NCI-H345 treated with DMSO at 0.1 percent for 48 hours (cell line): ENCODE data around the gene C6orf47.
A peak's percentile ranks its signal among the peaks of the same experiment; 100 is the strongest.
"Not testable (repeated sequence)": the region's sequence is repeated elsewhere in the genome, so short reads cannot be mapped to it uniquely, and the experiment has no call there.

Experiments used
- DNase-seq: peaks from one replicate; lab custom pipeline; 2025; ENCODE audit not compliant: unreplicated experiment; lab: John Stamatoyannopoulos, UW

The C6orf47 gene, protein sequence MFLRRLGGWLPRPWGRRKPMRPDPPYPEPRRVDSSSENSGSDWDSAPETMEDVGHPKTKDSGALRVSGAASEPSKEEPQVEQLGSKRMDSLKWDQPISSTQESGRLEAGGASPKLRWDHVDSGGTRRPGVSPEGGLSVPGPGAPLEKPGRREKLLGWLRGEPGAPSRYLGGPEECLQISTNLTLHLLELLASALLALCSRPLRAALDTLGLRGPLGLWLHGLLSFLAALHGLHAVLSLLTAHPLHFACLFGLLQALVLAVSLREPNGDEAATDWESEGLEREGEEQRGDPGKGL

DNA sequence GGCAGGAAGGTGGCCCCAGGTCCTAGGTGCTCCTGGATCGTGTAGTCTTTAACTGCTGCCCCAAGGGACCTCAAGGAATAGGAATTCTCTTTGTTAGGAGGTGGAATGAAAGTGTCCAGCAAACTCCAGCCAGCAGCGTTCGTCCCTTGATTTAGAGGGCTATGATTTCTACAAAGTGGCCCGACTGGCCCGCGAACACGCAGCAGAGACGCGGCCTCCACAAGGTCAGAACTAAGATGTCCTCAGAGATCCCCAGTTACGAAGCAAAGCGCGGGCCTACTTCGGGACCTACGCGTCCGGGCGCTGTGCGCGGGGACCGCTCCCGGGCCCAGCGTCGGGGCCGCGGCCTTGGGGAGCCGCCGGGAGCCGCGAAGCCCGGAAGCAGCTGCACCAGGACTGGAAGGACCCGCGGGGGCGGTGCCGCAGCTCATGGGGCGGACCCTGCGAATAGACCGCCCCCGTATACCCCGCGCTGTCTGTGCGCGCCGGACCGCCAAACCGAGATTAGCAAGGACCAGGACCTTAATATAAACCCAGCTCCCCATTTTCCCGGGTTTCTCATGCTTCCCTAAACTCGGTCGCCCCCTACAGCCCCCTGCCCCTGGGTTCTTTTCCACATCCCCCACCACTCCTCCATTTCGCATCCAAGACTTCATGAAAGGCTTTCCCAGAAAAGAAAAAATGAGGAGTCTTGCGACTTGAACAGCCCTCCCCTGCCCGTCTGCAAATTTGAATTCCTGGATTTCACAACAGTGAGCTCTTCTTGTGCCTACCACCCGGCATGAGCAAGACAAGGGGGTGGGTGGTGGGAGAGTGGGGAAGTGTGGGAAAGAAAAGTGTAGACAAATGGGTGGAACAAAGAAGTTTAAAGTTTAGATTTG lies at the start of gene C6orf47:
C6orf47 (minus strand) TSS at position 398 of the 881 bp plus-strand sequence. CDS start 831 bp downstream, outside the sequence.
- peak; percentile 65 for DNase-seq

DNA sequence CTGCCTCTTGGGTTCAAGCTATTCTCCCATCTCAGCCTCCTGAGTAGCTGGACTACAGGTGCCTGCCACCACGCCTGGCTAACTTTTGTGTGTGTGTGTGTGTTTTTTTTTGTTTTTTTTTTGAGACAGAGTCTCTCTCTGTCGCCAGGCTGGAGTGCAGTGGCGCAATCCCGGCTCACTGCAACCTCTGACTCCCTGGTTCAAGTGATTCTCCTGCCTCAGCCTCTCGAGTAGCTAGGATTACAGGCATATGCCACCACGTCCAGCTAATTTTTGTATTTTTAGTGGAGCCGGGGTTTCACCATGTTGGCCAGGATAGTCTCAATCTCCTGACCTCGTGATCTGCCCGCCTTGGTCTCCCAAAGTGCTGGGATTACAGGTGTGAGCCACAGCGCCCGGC lies 48.6 kb upstream of the C6orf47 start:
- DNase-seq, result not testable (repeated sequence)

DNA sequence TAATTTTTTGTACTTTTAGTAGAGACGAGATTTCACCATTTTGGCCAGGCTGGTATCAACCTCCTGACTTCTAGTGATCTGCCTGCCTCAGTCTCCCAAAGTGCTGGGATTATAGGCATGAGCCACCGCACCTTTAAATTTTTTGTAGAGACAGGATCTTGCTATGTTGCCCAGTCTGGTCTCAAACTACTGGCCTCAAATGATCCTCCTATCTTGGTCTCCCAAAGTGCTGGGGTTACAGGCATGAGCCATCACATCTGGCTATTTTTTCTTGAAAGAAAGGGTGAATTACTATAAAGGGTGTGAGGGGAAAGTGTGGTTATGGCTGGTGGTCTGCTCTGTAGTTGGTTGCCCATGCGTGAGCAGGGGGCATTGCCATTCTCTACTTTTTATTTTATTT lies 47.6 kb upstream of the C6orf47 start:
- DNase-seq, result no peak

DNA sequence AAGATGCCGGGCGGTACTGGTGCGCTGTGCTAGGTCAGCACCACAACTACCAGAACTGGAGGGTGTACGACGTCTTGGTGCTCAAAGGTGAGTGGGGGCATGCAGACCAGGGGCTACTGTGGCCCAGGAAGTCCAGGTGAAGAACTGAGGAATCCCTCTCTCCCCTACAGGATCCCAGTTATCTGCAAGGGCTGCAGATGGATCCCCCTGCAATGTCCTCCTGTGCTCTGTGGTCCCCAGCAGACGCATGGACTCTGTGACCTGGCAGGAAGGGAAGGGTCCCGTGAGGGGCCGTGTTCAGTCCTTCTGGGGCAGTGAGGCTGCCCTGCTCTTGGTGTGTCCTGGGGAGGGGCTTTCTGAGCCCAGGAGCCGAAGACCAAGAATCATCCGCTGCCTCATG lies 47.1 kb upstream of the C6orf47 start:
- DNase-seq, result no peak

DNA sequence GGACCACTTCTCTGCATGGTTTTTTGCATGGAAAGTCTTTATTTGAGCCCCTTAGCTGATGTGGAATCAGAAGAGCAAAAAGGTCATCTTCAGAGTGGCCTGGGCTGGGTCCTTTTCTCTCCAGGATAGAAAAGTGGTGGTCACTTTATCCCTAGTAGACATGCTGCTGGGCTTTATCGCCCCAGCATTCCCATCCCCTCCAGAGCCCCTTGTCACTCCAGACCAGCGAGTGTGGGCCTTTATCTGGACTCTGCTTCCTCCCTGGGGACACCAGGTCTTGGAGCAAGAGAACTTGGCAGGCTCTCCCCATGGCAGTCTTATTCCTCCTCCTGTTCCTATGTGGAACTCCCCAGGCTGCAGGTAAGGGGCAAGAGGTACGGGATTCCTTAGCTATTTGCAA lies 46.0 kb upstream of the C6orf47 start, which contains the start of gene LY6G6F:
LY6G6F (plus strand) TSS at position 268 of the 400 bp plus-strand sequence; CDS start at position 309, 41 bp downstream.
- no peak for DNase-seq

DNA sequence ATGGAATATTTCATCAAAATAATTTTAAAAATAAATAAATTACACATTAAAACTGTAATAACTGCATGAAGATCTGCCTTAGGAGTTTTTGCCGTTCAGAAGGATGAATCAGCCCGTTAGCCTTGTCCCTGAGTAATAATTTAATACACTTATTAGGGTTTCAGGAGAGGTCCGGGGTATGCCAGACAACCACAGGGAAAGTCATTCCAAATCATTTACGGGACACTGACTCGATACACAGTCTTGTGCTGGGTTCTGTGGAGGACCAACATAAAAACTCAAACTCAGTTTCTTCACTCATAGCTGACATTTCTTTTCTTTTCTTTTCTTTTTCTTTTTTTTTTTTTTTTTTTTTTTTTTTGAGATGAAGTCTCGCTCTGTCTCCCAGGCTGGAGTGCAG lies 45.4 kb upstream of the C6orf47 start:
- no peak for DNase-seq

DNA sequence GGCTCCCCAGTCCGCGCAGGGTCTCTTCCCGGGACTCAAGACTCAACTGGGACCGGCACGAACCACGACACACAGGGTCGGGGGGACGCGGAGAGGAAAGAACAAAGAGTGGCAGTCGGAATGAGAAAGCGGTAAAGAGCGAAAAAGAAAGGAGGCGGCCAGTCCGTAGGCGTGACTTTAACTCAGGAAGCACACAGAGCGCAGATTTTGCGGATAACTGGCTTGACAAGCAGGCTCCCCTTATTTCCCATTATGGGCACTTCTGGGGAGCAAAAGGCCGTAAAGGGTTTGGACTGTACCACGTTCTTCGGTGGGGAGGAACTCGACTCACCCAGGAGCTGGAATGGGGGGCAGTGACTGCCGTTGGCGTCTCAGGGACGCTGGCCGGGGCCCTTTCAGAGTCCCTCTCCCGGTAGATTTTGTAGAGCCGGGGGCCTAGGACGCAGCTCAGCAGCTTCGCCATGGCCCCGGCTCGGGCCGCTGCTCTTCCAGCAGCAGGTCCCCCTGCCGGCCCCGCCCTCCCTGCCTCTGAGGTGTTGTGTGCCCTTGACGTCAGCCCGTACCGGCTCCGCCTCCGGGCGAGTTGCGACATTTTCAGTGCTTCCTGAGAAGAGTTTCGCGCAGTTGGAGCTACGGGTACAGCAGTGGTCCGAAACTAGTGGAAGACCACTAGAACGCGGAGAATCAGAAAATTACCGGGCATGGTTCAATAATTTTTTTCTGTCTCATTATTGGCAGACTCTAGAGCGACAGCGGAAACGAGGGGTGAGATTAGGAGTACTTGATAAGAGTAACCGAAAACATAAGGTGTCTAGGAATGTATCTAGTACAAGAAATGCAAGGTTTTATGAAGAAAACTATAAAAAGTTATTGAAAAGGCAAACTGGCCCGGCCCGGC lies 42.5 kb upstream of the C6orf47 start, which contains the start of gene ABHD16A:
ABHD16A (minus strand) TSS at position 506 of the 898 bp plus-strand sequence; CDS start at position 463, 43 bp downstream.
- peak; percentile 94 for DNase-seq

DNA sequence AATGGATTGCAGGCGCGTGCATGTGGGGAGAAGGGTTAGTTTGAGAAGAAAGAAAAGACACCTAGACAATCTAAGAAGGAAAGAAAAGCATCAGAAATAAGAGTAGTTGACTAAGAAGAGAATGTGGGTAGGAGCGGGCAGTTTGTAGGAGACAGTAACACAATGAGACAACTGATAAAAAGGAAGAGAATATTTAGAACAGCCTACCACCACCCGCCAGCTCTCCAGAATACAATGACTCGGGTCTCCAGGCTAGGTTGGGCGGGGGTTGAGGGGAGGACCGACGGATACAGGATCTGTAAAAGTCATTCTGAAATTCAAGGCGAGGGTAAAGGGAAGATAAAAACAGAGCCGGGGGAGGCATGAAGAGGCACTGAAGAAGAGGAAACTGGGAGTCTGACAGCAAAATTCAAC lies 41.8 kb upstream of the C6orf47 start:
- no peak for DNase-seq

DNA sequence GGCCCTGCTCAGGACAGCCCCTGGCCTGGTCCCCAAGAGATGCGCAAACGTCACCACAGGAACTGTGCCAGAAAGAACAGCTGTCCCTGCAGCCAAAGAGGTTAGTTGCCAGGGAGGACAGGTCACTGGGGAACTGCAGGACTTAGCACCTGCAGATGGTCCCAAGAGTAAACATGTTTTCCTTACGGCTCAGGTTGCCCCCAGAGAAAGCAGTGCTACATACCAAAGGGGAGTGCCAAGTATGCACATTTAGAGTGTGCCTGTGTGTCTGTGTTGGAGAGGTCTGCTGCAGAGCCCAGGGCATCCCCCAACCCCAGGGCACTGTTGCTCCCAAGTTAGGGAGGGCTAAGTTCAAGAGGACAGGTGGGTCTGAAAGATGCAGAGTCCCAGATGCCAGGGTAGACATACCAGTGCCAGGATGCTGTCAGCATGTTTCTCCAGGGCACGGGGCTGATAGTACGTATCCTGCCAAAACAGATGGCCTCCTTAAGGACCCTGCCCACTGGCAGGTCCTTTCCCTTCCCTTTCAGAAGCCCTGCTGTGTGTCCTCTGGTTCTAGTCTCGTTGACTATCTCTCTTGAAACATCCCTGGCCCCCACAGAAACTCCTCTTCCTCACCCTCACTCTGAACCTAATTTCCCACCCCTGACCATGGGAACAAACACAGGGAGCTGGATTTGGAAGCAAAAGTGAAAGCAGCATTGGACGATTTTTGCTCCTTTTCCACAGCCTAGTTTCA lies 41.3 kb upstream of the C6orf47 start:
- no peak for DNase-seq

DNA sequence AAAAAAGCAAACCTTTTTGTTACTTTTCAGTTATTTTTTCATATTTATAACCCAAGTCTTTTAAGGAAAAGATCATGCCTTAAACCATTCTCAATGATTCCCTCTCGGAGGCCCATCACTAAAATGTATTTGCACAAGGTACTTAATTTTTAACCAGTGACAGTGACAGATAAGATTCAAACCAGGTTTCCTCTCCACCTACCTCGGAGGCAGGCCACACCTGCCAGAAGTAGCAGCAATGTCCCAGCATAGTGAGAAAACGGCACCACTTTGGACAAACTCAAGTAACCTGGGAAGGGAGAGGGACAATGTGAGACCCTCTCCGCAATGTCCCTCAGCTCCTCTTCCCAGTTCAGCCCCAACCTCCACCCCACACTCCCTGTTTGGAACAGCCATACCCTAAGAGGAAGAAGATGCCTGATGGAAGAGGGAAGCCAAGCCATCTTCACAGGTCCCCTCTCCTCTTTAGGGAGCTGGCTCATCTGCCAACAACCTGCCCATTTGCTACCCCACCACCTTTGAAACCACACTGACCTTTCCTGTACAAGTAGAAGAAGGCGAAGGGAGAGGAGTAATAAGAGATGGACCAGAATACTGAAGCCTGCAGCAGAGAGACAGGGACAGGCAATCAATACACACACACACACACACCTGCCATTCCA lies 40.3 kb upstream of the C6orf47 start:
- DNase-seq, result no peak

DNA sequence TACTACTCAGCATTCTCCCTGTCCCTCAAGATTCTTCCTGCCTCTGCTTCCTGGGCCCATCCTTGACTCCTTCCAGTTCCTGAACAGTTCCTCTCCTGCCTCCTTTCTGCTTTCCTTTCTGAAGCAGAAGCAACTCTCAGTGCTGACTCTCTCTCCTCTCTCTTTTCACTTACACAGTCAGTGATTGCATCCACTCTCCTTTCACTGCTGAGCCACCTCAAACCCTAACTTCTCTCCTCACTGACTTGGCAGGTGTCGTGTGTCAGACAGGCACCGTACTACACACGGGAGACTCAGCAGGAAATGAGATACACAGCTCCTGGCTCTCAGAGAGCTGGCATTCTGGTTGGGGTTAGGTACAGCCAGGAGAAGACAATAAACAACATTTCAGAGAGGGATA lies 37.0 kb upstream of the C6orf47 start:
- DNase-seq, result no peak

DNA sequence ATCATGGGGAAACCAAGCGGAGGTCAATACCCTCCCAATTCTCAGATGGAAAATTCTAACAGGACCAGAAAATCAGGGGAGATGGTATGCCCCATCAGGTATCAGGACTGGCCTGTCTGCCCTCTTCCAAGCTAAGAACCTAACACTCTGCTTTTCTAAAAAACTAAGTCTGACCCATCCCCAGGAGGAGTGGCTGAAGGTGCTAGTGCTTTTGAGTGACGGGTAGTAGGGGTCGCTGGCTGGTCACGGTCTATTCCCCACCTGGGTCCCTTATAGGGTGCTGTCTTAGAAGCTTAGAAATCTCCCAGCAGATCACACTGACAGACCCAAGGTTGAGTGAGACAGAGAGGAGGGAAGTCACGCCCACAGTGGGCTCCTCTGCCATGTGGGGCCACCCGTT lies 33.0 kb upstream of the C6orf47 start:
- DNase-seq, result no peak

DNA sequence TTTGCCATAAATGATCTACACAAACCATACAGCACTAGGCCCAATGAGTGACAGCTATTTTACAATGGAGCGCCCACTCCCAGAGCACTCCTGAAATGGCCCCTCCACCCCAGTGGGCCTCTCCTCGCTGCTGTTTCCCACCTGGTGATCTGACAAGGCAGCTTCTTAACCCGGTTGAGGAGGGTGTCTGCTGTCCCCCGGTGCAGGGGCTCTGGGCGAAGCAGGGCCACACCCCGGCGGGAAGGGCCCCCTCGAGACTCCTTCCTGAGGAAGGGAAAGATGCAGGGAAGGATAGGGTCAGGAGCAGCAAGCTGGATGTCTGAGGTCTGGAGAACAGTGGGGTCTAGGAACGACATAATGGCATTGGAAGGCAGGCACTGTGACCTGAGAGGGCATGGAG lies 32.3 kb upstream of the C6orf47 start:
- no peak for DNase-seq

DNA sequence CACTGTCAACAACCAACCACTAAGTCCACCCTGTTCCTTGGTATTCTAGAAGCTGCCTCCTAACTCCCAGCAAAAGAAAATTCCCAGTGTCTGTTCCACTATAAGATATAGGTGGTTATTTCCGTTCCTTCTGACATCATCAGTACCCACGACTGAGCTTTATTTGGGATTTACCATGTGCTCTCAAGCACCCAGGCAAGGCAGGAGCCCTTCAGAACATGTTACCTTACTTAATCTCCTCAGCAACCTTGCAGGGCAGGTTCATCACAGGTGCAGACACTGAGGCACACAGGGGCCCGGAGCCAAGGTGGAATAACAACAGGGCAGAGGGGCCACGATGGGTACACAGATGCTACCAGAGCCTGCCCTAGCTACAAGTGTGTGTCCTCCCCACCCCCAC lies 31.8 kb upstream of the C6orf47 start:
- no peak for DNase-seq

DNA sequence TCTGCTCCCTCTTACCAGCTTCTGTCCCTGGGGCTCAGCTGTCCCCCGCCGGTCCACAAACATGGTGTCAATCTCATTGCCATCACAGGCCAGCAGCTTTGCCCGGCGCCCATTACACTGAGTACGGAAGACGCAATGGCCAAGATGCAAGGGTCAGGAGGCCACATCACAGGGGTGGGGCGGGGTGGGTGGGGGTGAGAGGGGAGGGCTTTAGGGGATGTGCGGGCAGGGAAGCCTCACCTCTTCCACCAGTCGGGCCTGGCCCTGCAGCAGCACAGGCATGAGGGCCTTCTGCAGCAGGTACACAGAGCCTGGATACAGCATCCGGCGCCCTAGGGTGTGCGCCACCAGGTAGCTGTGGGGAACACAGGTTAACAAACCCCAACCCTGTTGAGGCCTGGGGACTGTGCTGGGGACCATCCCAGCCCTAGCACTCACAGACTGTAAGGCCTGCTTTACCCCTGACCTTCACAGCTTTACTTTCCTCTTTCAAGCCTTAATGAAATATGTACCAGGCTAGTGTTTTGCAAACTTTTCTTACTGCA lies 31.1 kb upstream of the C6orf47 start:
- DNase-seq, result no peak

DNA sequence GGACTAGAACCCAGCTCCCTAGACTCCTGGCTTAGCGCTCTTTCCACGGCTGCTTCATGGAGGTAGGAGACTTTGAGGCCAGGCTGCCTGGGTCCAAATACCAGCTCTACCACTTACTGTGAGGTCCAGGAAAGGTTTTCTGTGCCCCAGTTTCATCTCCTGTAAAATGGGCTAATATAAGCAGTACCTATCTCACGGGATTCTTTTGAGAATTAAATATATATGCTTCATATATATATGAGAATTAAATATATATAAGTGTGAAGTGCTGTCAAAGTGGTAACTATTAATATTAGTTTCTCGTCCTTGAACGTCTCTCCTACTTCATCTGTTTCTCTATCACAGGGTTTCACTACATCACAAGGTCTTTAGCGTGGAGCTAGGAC lies 30.5 kb upstream of the C6orf47 start:
- no peak for DNase-seq

DNA sequence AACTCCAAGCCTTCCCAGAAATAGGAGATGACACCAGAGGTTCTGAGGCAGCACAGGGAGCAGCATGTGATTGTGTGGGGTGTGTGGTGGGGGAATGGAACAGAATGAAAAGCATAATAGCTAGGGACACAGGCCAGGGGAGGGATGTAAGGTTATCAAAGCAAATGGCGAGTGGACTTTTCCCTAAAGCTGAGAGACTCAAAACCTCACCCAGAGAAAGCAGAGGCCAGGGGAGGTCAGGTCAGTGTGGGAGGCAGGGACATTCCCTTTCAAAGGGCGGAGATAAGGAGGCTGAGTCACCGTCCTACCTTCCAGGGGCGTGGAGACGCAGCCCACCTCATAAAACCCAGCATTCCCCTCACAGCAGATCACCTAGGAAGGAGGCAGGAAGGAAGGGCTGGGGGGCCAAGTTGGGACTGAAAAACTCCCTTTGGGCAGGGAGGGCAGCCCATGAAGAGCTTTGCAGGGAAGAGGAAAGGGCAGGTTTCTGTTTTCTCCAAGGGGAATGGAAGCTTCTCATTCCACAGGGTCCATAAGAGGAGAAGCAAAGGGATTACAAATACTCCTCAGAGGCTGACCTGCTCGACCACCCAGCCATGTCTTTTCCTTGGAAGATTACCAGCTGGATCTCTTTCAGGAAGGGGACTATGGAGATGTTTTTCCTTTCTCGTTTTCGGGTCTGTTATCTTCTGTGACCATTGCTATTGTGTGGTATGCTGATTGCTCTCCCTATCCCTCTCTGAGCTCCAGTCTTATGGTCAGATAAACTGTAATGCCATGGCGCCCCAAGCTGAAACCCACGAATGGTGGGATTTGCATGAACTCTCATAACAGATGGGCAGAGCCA lies 29.9 kb upstream of the C6orf47 start:
- DNase-seq, result no peak

DNA sequence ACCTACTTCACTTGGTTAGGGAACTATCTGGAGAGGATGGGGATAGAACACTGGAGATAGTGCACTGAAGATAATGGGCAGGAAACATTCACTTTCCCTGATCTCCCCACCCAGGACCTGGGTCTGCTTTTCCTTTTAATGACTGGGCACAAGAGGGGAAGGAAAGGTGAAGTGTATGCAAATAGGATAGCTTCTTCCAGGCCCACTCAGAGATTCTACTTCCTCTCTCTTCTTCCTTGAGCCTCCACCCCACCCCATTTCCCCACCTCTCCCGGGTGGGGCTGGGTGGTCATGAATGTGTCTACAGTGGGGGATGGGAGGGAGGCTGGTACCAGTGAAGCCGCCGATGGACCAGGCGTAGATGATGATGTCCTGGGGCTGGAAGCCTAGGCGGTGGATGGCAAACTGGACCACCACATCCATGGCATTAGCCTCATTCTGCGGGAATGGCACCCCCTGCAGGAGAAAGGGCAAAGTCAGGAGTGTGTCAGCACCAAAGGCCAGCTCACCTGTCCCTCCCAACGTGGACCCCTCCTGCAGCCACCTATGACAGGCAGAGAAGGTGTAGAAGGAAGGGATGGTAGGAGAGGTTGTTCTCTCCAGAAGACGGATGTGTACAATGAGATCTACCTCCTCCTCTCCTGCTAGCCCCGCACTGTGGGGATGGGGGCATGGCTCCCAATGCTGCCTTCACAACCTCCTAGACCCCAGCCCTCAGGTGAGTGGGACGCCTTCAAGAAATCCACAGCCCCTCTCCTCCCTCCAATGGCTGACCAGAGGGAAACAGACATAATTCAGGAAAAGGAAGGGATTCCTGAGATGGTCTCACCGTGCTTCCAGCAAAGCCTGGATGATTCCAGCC lies 28.9 kb upstream of the C6orf47 start:
- DNase-seq, result no peak
